Astrocyte (in vitro differentiated cells and primary cell): ENCODE measurements around the gene BHLHE40. TPM values are rescaled to one million over a fixed set of nuclear protein-coding genes. Genes with fewer than 3 reads are reported as not detected.

ENCODE experiments used
- DNase-seq: peaks from one replicate; pipeline ENCODE4 v3.0.0-alpha.2; 2010; ENCODE audit warnings: low read depth
- FAIRE-seq: peaks from 2 replicates; lab custom pipeline; 2011; peaks lifted over from hg19 to GRCh38; lab: Jason Lieb, UNC
- H2AFZ ChIP-seq: 2 replicates; pipeline ENCODE4 v1.6.0; 2012; ENCODE audit warnings: low read depth, low read length, inconsistent platforms
- H3K27ac ChIP-seq: 2 replicates; pipeline ENCODE4 v1.5.1; 2011; ENCODE audit warnings: low read depth, low read length, inconsistent platforms
- H3K27me3 ChIP-seq: 2 replicates; pipeline ENCODE4 v1.6.0; 2011; ENCODE audit warnings: low read length, inconsistent platforms; ENCODE audit not compliant: insufficient read depth
- H3K36me3 ChIP-seq: 2 replicates; pipeline ENCODE4 v1.5.1; 2011; ENCODE audit warnings: low read length, inconsistent platforms; ENCODE audit not compliant: insufficient read depth
- H3K4me1 ChIP-seq: 2 replicates; pipeline ENCODE4 v1.5.1; 2011; ENCODE audit warnings: low read length, inconsistent platforms; ENCODE audit not compliant: insufficient read depth
- H3K4me2 ChIP-seq: 2 replicates; pipeline ENCODE4 v1.6.0; 2012; ENCODE audit warnings: low read length, inconsistent platforms
- H3K4me3 ChIP-seq: 2 replicates; pipeline ENCODE4 v1.5.1; 2011; ENCODE audit warnings: low read depth, mild to moderate bottlenecking, low read length, inconsistent platforms; ENCODE audit not compliant: insufficient read depth
- H3K79me2 ChIP-seq: 2 replicates; pipeline ENCODE4 v1.6.0; 2012; ENCODE audit warnings: mild to moderate bottlenecking, low read length, inconsistent platforms; ENCODE audit not compliant: insufficient read depth
- H3K9ac ChIP-seq: 2 replicates; pipeline ENCODE4 v1.6.0; 2012; ENCODE audit warnings: mild to moderate bottlenecking, low read length, inconsistent platforms
- H3K9me3 ChIP-seq: 2 replicates; pipeline ENCODE4 v1.5.1; 2012; ENCODE audit warnings: low read depth, mild to moderate bottlenecking, low read length, inconsistent platforms; ENCODE audit not compliant: insufficient read depth
- H4K20me1 ChIP-seq: 2 replicates; pipeline ENCODE4 v1.6.0; 2012; ENCODE audit warnings: low read length, inconsistent platforms; ENCODE audit not compliant: insufficient read depth
- H3K27ac Mint-ChIP-seq: one replicate; pipeline ENCODE4 v1.8.0; 2021; ENCODE audit warnings: mild to moderate bottlenecking, mixed read lengths; ENCODE audit not compliant: unreplicated experiment
- H3K27me3 Mint-ChIP-seq: one replicate; pipeline ENCODE4 v1.8.0; 2021; ENCODE audit warnings: low read depth, mixed read lengths; ENCODE audit not compliant: unreplicated experiment
- H3K36me3 Mint-ChIP-seq: one replicate; pipeline ENCODE4 v1.8.0; 2021; ENCODE audit warnings: low read depth, mixed read lengths; ENCODE audit not compliant: unreplicated experiment
- H3K4me1 Mint-ChIP-seq: one replicate; pipeline ENCODE4 v1.8.0; 2021; ENCODE audit warnings: low read depth, mixed read lengths; ENCODE audit not compliant: unreplicated experiment
- H3K4me3 Mint-ChIP-seq: one replicate; pipeline ENCODE4 v1.8.0; 2021; ENCODE audit warnings: mild to moderate bottlenecking, moderate library complexity, mixed read lengths; ENCODE audit not compliant: unreplicated experiment
- H3K9me3 Mint-ChIP-seq: one replicate; pipeline ENCODE4 v1.8.0; 2021; ENCODE audit warnings: mild to moderate bottlenecking, mixed read lengths; ENCODE audit not compliant: unreplicated experiment
- CTCF ChIP-seq: IDR thresholded peaks from 2 replicates; pipeline ENCODE4 v1.5.1; 2011; ENCODE audit warnings: low read depth, mild to moderate bottlenecking, inconsistent platforms, low read length, moderate library complexity; ENCODE audit not compliant: insufficient read depth
- EZH2 ChIP-seq: IDR thresholded peaks from 2 replicates; pipeline ENCODE4 v1.6.1; 2012; ENCODE audit warnings: mild to moderate bottlenecking, low read length, inconsistent platforms; ENCODE audit not compliant: insufficient read depth
- total RNA-seq: library from RNA; stranded (reverse); gene quantifications from 2 replicates; pipeline ENCODE4 v1.2.1, GENCODE V29; 2021

BHLHE40 gene
- total RNA-seq, 1 donor from 2014 or later = 156 TPM

GRCh38 chr3:5004319-5005152, 25.3 kb downstream of the BHLHE40 start:
- Histone ChIP-seq H3K36me3 (no peaks in the 10 kb centered on the region), H3K4me2 (no peak overlapping the region), H3K9ac (no peak overlapping the region), H2AFZ (no peak overlapping the region), H3K9me3 (no peaks in the 10 kb centered on the region), H3K4me3 (no peak overlapping the region), H4K20me1 (no peaks in the 10 kb centered on the region), H3K27me3 (no peaks in the 10 kb centered on the region), H3K79me2 (no peaks in the 10 kb centered on the region), H3K4me1 (peaks cover 5% of the 10 kb centered on the region), H3K27ac (no peak overlapping the region)
- Mint-ChIP-seq H3K4me1 (peaks cover 12% of the 10 kb centered on the region), H3K9me3 (no peaks in the 10 kb centered on the region), H3K4me3 (no peak overlapping the region), H3K27ac (no peak overlapping the region), H3K36me3 (no peaks in the 10 kb centered on the region), H3K27me3 (peaks cover 2% of the 10 kb centered on the region)
- TF ChIP-seq EZH2 = no peak
- no peak for TF ChIP-seq CTCF
- DNase-seq (no peak), FAIRE-seq (no peak)

GRCh38 chr3:5005367-5005766, 26.1 kb downstream of the BHLHE40 start:
- Histone ChIP-seq H3K4me3 (no peak overlapping the region), H3K9ac (no peak overlapping the region), H3K79me2 (no peaks in the 10 kb centered on the region), H3K27me3 (no peaks in the 10 kb centered on the region), H3K36me3 (no peaks in the 10 kb centered on the region), H3K4me2 (no peak overlapping the region), H3K27ac (no peak overlapping the region), H4K20me1 (no peaks in the 10 kb centered on the region), H3K4me1 (peaks cover 5% of the 10 kb centered on the region), H3K9me3 (no peaks in the 10 kb centered on the region), H2AFZ (no peak overlapping the region)
- DNase-seq (no peak), FAIRE-seq (no peak)
- H3K4me1 Mint-ChIP-seq = peaks cover 7% of the 10 kb centered on the region
- H3K36me3 Mint-ChIP-seq = no peaks in the 10 kb centered on the region
- peaks cover 2% of the 10 kb centered on the region for H3K27me3 Mint-ChIP-seq
- H3K27ac Mint-ChIP-seq = peak overlapping the region; percentile 2
- TF ChIP-seq CTCF = no peak
- no peak for TF ChIP-seq EZH2
- no peak overlapping the region for H3K4me3 Mint-ChIP-seq
- no peaks in the 10 kb centered on the region for H3K9me3 Mint-ChIP-seq

GRCh38 chr3:5006755-5007202, 27.5 kb downstream of the BHLHE40 start:
- no peak overlapping the region for H3K4me2 ChIP-seq
- peaks cover 5% of the 10 kb centered on the region for H3K4me1 ChIP-seq
- DNase-seq = no peak
- H3K79me2 ChIP-seq = no peaks in the 10 kb centered on the region
- Mint-ChIP-seq H3K27ac (no peak overlapping the region), H3K4me3 (no peak overlapping the region), H3K36me3 (no peaks in the 10 kb centered on the region), H3K27me3 (peaks cover 2% of the 10 kb centered on the region), H3K9me3 (no peaks in the 10 kb centered on the region), H3K4me1 (peaks cover 8% of the 10 kb centered on the region)
- H3K4me3 ChIP-seq = no peak overlapping the region
- no peak overlapping the region for H3K9ac ChIP-seq
- no peak for FAIRE-seq
- no peaks in the 10 kb centered on the region for H3K36me3 ChIP-seq
- H3K9me3 ChIP-seq = no peaks in the 10 kb centered on the region
- no peak overlapping the region for H3K27ac ChIP-seq
- H2AFZ ChIP-seq = no peak overlapping the region
- H4K20me1 ChIP-seq = no peaks in the 10 kb centered on the region
- H3K27me3 ChIP-seq = no peaks in the 10 kb centered on the region
- no peak for TF ChIP-seq EZH2
- TF ChIP-seq CTCF = no peak
